ENCODE data around the gene ALDH2. TPM values are rescaled to one million over a fixed set of nuclear protein-coding genes. Genes with fewer than 3 reads are reported as not detected.
A peak's percentile ranks its signal among the peaks of the same experiment; 100 is the strongest.

Gene ALDH2
- total and polyA plus RNA-seq, 9 of the 15 experiments (the other 6 are each of a cell fraction or from before 2014, with no cell fraction given): 1.9 to 22.5 (median 12.2) TPM

- TF ChIP-seq HMBOX1 (IDR thresholded peaks at IDR 0.05): no peak
Observed at GRCh38 chr12:111769599-111769998, 2.9 kb downstream of the ALDH2 start (continued).

- Histone ChIP-seq H3K9me3 (replicated peaks; ENCODE audit: control insufficient read depth, insufficient read depth, low read depth, low read length) (no peaks in the 10 kb centered on the region), H3K27me3 (ENCODE audit: control insufficient read depth in 2 of 2, insufficient read depth in 2 of 2, low read length in 2 of 2) (no peaks in the 10 kb centered on the region), H3K36me3 (ENCODE audit: control insufficient read depth, insufficient read depth, low read length) (no peaks in the 10 kb centered on the region), H3K4me1 (replicated peaks in 1 of 2; ENCODE audit: control insufficient read depth in 2 of 2, insufficient read depth in 2 of 2, low read length in 2 of 2) (peaks cover 28 to 36% of the 10 kb centered on the region in 2 experiments), H3K79me2 (ENCODE audit: control insufficient read depth, insufficient read depth, low read length) (no peaks in the 10 kb centered on the region), H3K9me1 (ENCODE audit: control insufficient read depth, insufficient read depth, low read length) (no peaks in the 10 kb centered on the region), H3K27ac (ENCODE audit: extremely low read depth, low read depth, low read length) (no peak overlapping the region), H3K4me2 (ENCODE audit: insufficient read depth, low read length) (no peak overlapping the region), H4K20me1 (replicated peaks; ENCODE audit: control insufficient read depth, insufficient read depth, low read length) (no peaks in the 10 kb centered on the region), H3K4me3 (no peak overlapping the region), H2AFZ (ENCODE audit: low read depth, low read length) (peak overlapping the region; percentile 19; the same call in 1 of the 2 replicates), H3K9ac (ENCODE audit: insufficient read depth in 1 of 2, low read depth in 2 of 2, low read length in 2 of 2) (0 out of 4 replicates have a peak overlapping the region, but pooled peaks of 1 of the 2 experiments have one; percentile 0)
- intact Hi-C loops (cut with micrococcal nuclease): loop anchor here (2.0 kb wide), 1 partner anchor 67 kb away; no protein-coding TSS in a partner anchor
- no peak for ATAC-seq
- in situ Hi-C loops (cut with MboI): no loop called here
- WGBS (ENCODE audit: insufficient coverage, low coverage, missing lambda C conversion rate): 73% methylated on average over 17 of the region's 17 CpGs
- no peak for DNase-seq (ENCODE audit: extremely low read depth in 1 of 4, low spot score in 3 of 4)
- ChIA-PET CTCF (ENCODE audit: low intra/inter-chr PET ratio) (no interaction called here), POLR2A (interaction anchor here (0.8 to 2.4 kb wide), 3 partner anchors 10 to 42 kb away, joined by 3 to 12 read pairs (median 4); no protein-coding TSS in a partner anchor)
- TF ChIP-seq NCOR1 (IDR thresholded peaks at IDR 0.05): no peak
- TF ChIP-seq MIER1 (IDR thresholded peaks at IDR 0.05; ENCODE audit: low read depth): no peak
- peak; percentile 51 for TF ChIP-seq PRDM10 (IDR thresholded peaks at IDR 0.05; ENCODE audit: partially characterized antibody)
- no peak for TF ChIP-seq SMAD1 (IDR thresholded peaks at IDR 0.05; ENCODE audit: low read depth, low read length, partially characterized antibody)
- TF ChIP-seq SETDB1 (IDR thresholded peaks at IDR 0.05; ENCODE audit: low read length): no peak
- TF ChIP-seq PML (IDR thresholded peaks at IDR 0.05; ENCODE audit: low read length): no peak
- TF ChIP-seq CHCHD3 (CRISPR knock-in tag; IDR thresholded peaks at IDR 0.05): no peak
- BruUV-seq (replicated peaks): no TSS peak
- no peak for FAIRE-seq
Observed at GRCh38 chr12:111773801-111774551, 7.2 kb downstream of the ALDH2 start.

Data from K562 (cell line).